Measurements from ENCODE around the gene ADAMTS20.
"Not testable (repeated sequence)": the region's sequence is repeated elsewhere in the genome, so short reads cannot be mapped to it uniquely, and the experiment has no call there.

The ADAMTS20 gene

DNA sequence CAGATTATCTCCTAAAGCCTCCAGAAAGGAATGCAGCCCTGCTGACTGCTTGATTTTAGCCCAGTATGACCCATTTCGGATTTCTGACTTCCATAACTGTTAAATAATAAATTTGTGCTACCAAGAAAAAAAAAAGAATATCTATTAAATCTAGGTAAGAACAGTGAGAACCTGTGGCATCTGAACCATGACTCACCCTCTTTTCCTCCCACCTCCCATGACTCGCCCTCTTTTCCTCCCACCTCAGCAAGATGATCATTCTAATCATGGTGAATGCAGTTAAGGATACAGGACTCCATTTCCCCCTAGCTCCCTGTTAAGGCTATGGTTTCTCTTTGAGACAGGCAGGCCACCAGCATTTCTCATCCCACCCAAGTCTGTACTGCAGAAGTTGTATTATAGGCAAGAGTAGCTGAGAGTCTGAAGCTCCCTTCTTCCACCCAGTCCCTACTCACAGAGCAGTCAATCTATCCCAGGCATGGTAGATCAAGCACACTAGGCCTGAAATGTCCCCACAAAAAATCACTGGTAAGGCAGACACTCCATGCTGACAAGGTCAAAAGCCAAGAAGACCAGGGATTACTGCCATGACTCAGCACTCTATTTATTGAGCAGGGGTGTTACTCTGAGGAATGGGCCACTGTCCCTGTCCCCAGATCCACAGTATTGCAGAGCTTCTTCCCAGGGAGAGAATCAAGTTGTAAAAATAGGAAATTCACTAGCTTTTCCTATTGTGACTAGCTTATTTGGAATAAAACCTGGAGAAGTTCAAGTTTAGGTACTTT is 188.9 kb downstream of the ADAMTS20 start:
- H3K4me3 ChIP-seq (ENCODE audit: low read depth, low read length): no peak overlapping the region
- TF ChIP-seq CTCF (IDR thresholded peaks at IDR 0.05; ENCODE audit: borderline replicate concordance, insufficient read depth, low read depth, low read length): no peak

DNA sequence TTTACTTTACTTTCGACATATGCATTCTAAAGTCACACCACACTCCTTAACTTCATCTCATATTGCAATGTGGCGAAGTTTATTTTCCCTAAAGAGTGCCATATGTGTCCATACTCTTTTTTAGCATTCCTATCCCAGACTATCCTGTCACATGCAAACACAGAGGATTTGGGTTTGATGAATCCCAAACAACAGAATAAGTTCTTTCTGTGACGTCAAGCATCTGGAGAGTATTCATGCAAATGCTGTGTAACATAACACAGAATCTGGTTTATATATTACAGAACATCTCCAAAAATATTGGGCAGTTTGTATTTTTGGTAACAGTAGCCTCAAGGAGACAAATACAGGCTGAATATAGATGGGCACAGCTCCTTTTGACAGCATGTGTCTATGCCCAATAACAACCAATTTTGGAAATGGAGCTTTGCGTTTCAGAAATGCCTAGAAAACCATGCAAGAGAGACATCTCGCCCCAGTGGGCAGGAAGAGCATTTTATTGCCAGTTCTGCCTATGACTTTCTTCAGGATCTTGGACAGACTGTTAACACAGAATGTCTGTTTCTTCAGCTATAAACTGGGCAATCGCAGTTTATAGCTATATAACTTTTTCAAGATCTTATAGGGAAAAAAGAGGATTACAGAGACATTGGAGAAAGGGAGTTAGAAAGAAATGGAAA is 190.8 kb downstream of the ADAMTS20 start:
- no peak overlapping the region for H3K4me3 ChIP-seq (ENCODE audit: low read depth, low read length)
- no peak for TF ChIP-seq CTCF (IDR thresholded peaks at IDR 0.05; ENCODE audit: borderline replicate concordance, insufficient read depth, low read depth, low read length)

DNA sequence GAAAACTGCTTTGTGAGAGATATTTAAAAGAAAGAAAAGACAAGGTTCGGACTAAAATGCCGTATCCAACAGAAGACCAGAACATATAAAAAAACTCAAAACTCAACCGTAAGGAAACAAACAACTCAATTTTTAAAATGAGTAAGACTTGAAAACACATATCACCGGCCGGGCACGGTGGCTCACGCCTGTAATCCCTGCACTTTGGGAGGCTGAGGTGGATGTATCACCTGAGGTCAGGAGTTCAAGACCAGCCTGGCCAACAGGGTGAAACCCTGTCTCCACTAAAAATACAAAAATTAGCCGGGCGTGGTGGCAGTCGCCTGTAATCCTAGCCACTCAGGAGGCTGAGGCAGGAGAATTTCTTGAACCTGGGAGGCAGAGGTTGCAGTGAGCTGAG is 192.0 kb downstream of the ADAMTS20 start:
- not testable (repeated sequence) for H3K4me3 ChIP-seq (ENCODE audit: low read depth, low read length)

DNA sequence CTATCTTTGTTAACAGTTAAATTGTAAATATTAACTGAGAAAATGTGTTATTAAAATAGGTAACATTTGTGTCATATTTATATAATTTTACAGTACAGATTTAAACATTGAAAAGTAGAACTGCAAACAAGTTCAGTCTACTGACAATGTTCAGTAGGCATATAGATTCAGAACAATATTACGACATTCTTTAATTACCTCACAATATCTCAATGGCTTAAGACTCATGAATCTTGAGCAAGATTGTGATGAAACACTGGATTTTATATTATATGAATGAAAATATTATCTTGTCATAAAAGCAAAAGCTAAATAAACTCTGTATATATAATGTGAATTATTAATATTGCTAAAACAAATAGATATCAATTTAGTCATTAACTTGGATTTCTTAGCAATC is 194.9 kb downstream of the ADAMTS20 start:
- H3K4me3 ChIP-seq (ENCODE audit: low read depth, low read length): no peak overlapping the region
- TF ChIP-seq CTCF (IDR thresholded peaks at IDR 0.05; ENCODE audit: borderline replicate concordance, insufficient read depth, low read depth, low read length): no peak

GRCh38 chr12:43352001-43352400 is 200.0 kb downstream of the ADAMTS20 start:
- H3K4me3 ChIP-seq (ENCODE audit: low read depth, low read length): no peak overlapping the region
- no peak for TF ChIP-seq CTCF (IDR thresholded peaks at IDR 0.05; ENCODE audit: borderline replicate concordance, insufficient read depth, low read depth, low read length)

DNA sequence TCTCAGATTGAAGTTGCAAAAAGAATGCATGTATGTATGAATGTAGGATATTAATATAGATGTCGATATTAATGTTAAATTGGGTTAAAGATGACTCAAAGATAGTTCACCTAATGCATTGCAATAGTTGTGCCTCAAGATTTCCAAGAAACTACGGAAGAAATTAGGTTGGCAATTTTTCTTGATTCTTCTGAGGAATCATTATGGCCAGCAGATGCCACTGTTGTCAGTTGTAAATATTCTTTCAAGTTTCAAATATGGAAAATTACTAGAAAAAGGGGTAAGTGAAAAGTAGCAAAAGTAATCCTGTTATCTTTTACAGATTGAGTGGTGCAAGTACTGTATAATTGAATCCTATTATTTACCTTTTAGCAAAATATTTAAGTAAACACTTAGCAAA is 202.1 kb downstream of the ADAMTS20 start:
- no peak overlapping the region for H3K4me3 ChIP-seq (ENCODE audit: low read depth, low read length)
- no peak for TF ChIP-seq CTCF (IDR thresholded peaks at IDR 0.05; ENCODE audit: borderline replicate concordance, insufficient read depth, low read depth, low read length)

- TF ChIP-seq CTCF (IDR thresholded peaks at IDR 0.05; ENCODE audit: borderline replicate concordance, insufficient read depth, low read depth, low read length): no peak
- no peak overlapping the region for H3K4me3 ChIP-seq (ENCODE audit: low read depth, low read length)
Observed at GRCh38 chr12:43348221-43348620, 203.8 kb downstream of the ADAMTS20 start.

Data from GM12875 (cell line).